GM18502 (cell line): Measurements from ENCODE around the gene SIGLEC11.
"Not testable (repeated sequence)": the region's sequence is repeated elsewhere in the genome, so short reads cannot be mapped to it uniquely, and the experiment has no call there.

Source experiments
- ATAC-seq: cut with Tn5 transposase; IDR thresholded peaks from one replicate; pipeline ENCODE4 v1.9.1; 2021; ENCODE audit warnings: mild to moderate bottlenecking; ENCODE audit not compliant: unreplicated experiment, poor library complexity

The SIGLEC11 gene

GRCh38 chr19:49983645-49984229 lies 22.8 kb upstream of the SIGLEC11 start:
- no peak for ATAC-seq

GRCh38 chr19:49981603-49982593 lies 20.9 kb upstream of the SIGLEC11 start:
- ATAC-seq, result no peak

GRCh38 chr19:49978324-49978723 lies 17.4 kb upstream of the SIGLEC11 start:
- ATAC-seq, result no peak

GRCh38 chr19:49977881-49978280 lies 16.9 kb upstream of the SIGLEC11 start:
- no peak for ATAC-seq

GRCh38 chr19:49977076-49977475 lies 16.1 kb upstream of the SIGLEC11 start:
- no peak for ATAC-seq

- no peak for ATAC-seq
These were observed 15.5 kb upstream of the SIGLEC11 start for GRCh38 chr19:49976496-49976895.

GRCh38 chr19:49975051-49975450 lies 14.1 kb upstream of the SIGLEC11 start:
- ATAC-seq, result no peak

- no peak for ATAC-seq
These were observed 13.0 kb upstream of the SIGLEC11 start for GRCh38 chr19:49973987-49974386.

- no peak for ATAC-seq
These were observed 11.9 kb upstream of the SIGLEC11 start for GRCh38 chr19:49972841-49973240.

- ATAC-seq, result no peak
These were observed 11.0 kb upstream of the SIGLEC11 start for GRCh38 chr19:49971991-49972411.

- not testable (repeated sequence) for ATAC-seq
These were observed 8.4 kb upstream of the SIGLEC11 start for GRCh38 chr19:49969355-49969754.

GRCh38 chr19:49968279-49968922 lies 7.4 kb upstream of the SIGLEC11 start:
- ATAC-seq, result no peak

GRCh38 chr19:49959892-49960291 lies 1.1 kb downstream of the SIGLEC11 start:
- ATAC-seq, result not testable (repeated sequence)

- ATAC-seq, result not testable (repeated sequence)
These were observed 2.4 kb downstream of the SIGLEC11 start for GRCh38 chr19:49958596-49958995.

GRCh38 chr19:49958144-49958543 lies 2.8 kb downstream of the SIGLEC11 start:
- ATAC-seq, result not testable (repeated sequence)

- ATAC-seq, result no peak
These were observed 3.6 kb downstream of the SIGLEC11 start for GRCh38 chr19:49957262-49957915.

- no peak for ATAC-seq
These were observed 4.9 kb downstream of the SIGLEC11 start for GRCh38 chr19:49956115-49956495.

- no peak for ATAC-seq
These were observed 6.0 kb downstream of the SIGLEC11 start for GRCh38 chr19:49954933-49955332.

- ATAC-seq, result no peak
These were observed 6.7 kb downstream of the SIGLEC11 start for GRCh38 chr19:49954092-49954829.

GRCh38 chr19:49953416-49953815 lies 7.6 kb downstream of the SIGLEC11 start:
- ATAC-seq, result no peak
